HG02571 (cell line): ENCODE data around the gene NINJ2.

Experiments used
- ATAC-seq: cut with Tn5 transposase; IDR thresholded peaks from one replicate; pipeline ENCODE4 v1.9.1; 2021; ENCODE audit warnings: mild to moderate bottlenecking, moderate library complexity; ENCODE audit not compliant: unreplicated experiment

The NINJ2 gene

GRCh38 chr12:674272-674781, 11.1 kb upstream of the NINJ2 start:
- ATAC-seq = peak; percentile 80

- peak; percentile 8 for ATAC-seq
Observed at GRCh38 chr12:673849-674248, 10.6 kb upstream of the NINJ2 start.

- no peak for ATAC-seq
Observed at GRCh38 chr12:669576-669945, 6.3 kb upstream of the NINJ2 start.

GRCh38 chr12:668090-668481, 4.8 kb upstream of the NINJ2 start:
- ATAC-seq = no peak

GRCh38 chr12:666766-667308, 3.6 kb upstream of the NINJ2 start:
- no peak for ATAC-seq

- no peak for ATAC-seq
Observed at GRCh38 chr12:666066-666465, 2.8 kb upstream of the NINJ2 start.

GRCh38 chr12:664779-665092, 1.5 kb upstream of the NINJ2 start:
- ATAC-seq = no peak

GRCh38 chr12:664075-664778, 982 bp upstream of the NINJ2 start:
- ATAC-seq = no peak

- ATAC-seq = no peak
Observed at GRCh38 chr12:662566-663292, 516 bp downstream of the NINJ2 start.

- ATAC-seq = no peak
Observed at GRCh38 chr12:661720-662486, 1.3 kb downstream of the NINJ2 start.

- peak; percentile 69 for ATAC-seq
Observed at GRCh38 chr12:659090-659683, 4.1 kb downstream of the NINJ2 start.

- no peak for ATAC-seq
Observed at GRCh38 chr12:650983-651382, 12.3 kb downstream of the NINJ2 start.

- ATAC-seq = no peak
Observed at GRCh38 chr12:647385-648085, 15.7 kb downstream of the NINJ2 start.

- ATAC-seq = no peak
Observed at GRCh38 chr12:646442-647384, 16.5 kb downstream of the NINJ2 start.

GRCh38 chr12:645563-646071, 17.6 kb downstream of the NINJ2 start:
- ATAC-seq = no peak

GRCh38 chr12:644818-645552, 18.3 kb downstream of the NINJ2 start:
- ATAC-seq = no peak

- ATAC-seq = no peak
Observed at GRCh38 chr12:644303-644639, 19.0 kb downstream of the NINJ2 start.

- ATAC-seq = no peak
Observed at GRCh38 chr12:643475-644302, 19.6 kb downstream of the NINJ2 start.
